GM12873 (cell line): Measurements from ENCODE around the gene SLC1A4.
A peak's percentile ranks its signal among the peaks of the same experiment; 100 is the strongest.

ENCODE experiments used
- TF ChIP-seq, protein P1 (sequence below): IDR thresholded peaks from 2 replicates; pipeline ENCODE4 v1.5.1; 2012; ENCODE audit warnings: low read depth, mild to moderate bottlenecking, moderate library complexity, low read length, control low read depth; ENCODE audit not compliant: insufficient read depth; ENCODE audit errors: missing control alignments

SLC1A4 gene

DNA sequence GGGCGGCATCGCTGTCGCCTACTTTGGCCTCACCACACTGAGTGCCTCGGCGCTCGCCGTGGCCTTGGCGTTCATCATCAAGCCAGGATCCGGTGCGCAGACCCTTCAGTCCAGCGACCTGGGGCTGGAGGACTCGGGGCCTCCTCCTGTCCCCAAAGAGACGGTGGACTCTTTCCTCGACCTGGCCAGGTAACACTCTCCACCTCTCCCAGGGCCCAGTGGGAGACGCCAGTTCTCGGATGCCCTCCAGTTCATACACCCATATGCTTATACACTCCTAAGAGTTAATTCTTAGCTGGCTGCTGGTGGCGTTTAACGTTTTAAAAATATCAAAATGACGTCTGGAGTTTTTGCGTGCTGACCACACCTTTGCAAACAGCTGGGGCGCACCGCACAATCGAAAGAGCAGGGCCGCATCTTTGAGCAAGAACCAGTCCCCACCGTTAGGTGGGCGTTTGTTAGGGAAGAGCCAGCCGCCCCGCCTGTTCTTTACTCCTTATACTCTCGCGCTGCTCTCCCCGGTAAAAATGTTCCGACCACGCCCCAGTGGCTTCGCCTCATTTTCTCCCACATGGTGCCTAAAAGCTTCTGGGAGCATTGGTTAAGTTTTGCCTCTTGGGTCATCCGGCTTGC is 899 bp downstream of the SLC1A4 start:
- TF ChIP-seq, protein P1, sequence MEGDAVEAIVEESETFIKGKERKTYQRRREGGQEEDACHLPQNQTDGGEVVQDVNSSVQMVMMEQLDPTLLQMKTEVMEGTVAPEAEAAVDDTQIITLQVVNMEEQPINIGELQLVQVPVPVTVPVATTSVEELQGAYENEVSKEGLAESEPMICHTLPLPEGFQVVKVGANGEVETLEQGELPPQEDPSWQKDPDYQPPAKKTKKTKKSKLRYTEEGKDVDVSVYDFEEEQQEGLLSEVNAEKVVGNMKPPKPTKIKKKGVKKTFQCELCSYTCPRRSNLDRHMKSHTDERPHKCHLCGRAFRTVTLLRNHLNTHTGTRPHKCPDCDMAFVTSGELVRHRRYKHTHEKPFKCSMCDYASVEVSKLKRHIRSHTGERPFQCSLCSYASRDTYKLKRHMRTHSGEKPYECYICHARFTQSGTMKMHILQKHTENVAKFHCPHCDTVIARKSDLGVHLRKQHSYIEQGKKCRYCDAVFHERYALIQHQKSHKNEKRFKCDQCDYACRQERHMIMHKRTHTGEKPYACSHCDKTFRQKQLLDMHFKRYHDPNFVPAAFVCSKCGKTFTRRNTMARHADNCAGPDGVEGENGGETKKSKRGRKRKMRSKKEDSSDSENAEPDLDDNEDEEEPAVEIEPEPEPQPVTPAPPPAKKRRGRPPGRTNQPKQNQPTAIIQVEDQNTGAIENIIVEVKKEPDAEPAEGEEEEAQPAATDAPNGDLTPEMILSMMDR = no peak

DNA sequence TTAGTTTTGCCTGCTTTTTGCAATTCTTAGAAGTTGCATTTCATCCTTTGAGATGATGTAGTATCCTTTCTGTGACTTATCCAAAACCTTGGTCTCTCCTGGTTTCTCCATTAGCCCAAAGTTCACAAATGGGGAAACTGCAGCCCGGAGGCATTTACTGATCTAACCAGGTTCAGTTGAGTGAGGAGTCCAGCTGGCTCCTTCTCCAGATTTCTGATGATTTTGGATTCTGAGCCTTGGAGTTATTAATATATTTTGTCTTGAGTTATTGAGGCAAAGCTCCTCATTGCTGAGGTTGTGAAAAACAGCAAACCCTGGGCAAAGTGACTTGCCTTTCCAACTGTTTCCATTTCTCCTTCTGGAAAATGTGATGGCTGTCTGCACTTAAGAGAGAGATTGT is 1.7 kb downstream of the SLC1A4 start:
- TF ChIP-seq, protein P1 = no peak

DNA sequence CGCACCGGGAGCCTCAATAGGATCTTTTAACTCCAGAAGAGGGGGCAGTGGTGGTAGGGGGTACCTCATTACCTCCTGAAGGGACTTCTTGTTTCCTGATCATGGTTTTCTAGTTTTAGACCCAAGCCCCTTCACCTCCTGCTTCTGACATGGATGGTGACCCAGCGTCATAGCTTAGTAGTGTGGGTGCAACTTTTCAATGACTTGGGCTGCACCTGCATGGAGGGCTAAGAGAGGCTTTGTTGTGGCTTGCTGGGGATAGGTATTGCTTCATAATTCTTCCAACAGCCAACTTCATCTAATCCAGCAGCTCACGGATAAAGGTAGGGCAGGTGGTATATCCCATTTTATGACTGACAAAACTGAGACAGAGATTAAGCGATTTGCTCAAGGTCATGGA is 3.0 kb downstream of the SLC1A4 start:
- TF ChIP-seq, protein P1 = no peak

DNA sequence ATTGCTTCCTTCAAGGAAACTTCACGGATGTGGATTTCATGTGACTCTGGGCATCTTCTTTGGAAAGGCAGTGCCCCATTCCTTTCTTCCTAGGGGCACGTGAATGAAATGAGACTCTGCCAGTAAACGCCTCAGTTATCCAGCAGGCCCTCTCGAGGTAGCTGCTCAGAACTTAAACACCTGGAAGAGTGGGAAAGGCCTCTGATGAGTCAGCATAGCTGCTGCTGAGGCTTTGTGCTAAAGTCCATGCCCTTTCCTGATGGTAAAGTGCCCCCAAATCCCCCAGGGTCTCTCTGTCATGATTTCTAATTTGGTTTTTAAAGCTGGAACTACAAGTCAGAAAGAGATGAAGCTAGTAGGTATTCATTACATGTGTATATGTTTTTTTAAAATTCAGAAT is 3.8 kb downstream of the SLC1A4 start:
- TF ChIP-seq, protein P1 = no peak

DNA sequence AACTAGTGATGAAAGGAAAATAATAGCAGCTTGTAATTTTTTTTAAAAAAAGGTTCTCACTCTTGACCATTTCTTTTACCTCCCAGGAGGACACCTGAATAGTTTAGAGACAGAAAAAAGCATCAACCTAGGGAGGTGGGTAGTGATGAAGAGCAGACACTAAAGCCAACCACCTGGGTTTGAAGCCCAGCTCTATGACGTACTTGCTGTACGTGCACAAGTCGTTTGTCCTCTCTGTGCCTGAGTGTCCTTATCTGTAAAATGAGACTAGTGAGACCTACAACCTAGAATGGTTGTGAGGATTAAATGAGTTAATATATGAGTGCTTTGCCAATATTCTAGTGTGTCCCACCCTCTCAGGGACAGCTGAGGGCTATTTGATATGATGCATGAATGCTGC is 5.8 kb downstream of the SLC1A4 start:
- TF ChIP-seq, protein P1 = no peak

DNA sequence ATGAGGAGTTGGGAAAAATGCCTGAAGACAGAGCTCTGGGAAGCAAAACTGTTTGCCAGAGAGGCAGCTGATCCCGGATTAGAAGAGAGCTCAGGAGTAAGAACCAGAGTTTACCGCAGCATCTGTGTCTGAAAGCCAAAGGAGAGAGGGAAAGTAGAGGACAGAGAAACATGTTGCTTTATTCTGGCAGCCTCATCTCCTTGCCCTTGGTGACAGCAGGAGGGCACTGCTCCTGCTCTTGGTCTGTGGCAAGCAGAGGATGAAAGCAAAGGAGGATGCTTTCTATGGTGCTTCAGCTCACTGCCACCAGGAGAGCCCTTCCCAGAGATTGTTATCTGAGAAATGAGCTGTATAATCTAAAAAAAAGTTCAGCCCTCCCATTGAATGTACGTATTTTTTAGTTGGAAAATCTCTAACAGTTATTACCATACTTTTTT is 7.7 kb downstream of the SLC1A4 start:
- TF ChIP-seq, protein P1 = peak; percentile 2

DNA sequence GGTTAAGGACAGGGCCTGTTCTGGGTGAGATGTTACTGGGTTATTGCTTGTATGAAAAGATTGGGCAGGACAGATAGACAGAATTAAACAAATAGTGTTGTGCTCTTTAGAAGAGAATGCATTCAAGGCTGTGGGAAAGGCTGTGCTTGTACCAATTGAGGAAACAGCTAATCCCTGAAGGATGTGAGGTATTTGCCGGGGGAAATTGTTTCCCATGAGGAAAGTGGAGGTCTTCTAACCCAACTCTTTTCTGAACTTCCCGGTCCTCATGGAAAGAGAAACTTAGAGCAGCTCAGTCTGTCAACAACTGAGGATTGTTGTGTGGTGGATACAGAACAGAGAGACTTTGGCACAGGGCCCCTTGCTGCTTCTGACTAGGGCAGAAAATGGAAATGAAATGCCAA is 9.5 kb downstream of the SLC1A4 start:
- TF ChIP-seq, protein P1 = no peak

DNA sequence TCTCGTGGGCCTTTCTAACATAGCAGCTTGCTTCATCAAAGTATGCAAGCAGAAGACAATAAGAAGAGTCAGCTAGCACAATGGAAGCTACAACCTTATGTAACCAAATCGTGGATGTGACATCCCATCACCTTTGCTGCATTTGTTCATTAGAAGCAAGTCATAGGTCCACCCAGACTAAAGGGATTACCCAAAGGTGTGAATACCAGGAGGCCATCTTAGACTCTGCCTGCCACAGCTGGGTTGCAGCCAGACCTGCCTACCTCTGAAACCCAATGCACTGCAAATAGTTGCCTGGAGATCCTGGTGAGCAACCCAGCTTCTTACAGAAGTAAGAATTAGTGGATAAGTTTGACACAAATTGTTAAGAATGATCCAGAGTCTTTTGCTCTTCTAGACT is 10.6 kb downstream of the SLC1A4 start:
- TF ChIP-seq, protein P1 = no peak
